Stimulated activated memory B cell treated with anti-CD40 and anti-IgM and Interleukin-4, amounts not matched to agents 10 μg/mL and 1 μg/mL and 100 μg/mL, for 72 hours (primary cell): Measurements from ENCODE around the gene CEP83.

Source experiments
- ATAC-seq: fragments of 150-1000 bp; cut with Tn5 transposase; 2 replicates; pipeline ENCODE4 v1.10.0; 2021
- H3K27ac Mint-ChIP-seq: one replicate; pipeline ENCODE4 v1.8.0; 2022; ENCODE audit warnings: mild to moderate bottlenecking, mixed read lengths
- H3K27me3 Mint-ChIP-seq: one replicate; pipeline ENCODE4 v1.8.0; 2022; ENCODE audit warnings: mixed read lengths
- H3K36me3 Mint-ChIP-seq: one replicate; pipeline ENCODE4 v1.8.0; 2022; ENCODE audit warnings: mixed read lengths
- H3K4me1 Mint-ChIP-seq: one replicate; pipeline ENCODE4 v1.8.0; 2022; ENCODE audit warnings: mixed read lengths
- H3K4me3 Mint-ChIP-seq: one replicate; pipeline ENCODE4 v1.8.0; 2022; ENCODE audit warnings: mild to moderate bottlenecking, moderate library complexity, mixed read lengths
- H3K9me3 Mint-ChIP-seq: one replicate; pipeline ENCODE4 v1.8.0; 2022; ENCODE audit warnings: mixed read lengths

The CEP83 gene

GRCh38 chr12:94459728-94460615 lies at the start of gene CEP83:
CEP83 (minus strand) TSS chr12:94459867; CDS start chr12:94412490, 47,377 bp downstream.
- peak within 1 kb of the TSS; percentile 91 for H3K4me3 Mint-ChIP-seq
- ATAC-seq, result peak; percentile 100

GRCh38 chr12:94509317-94509716 lies 49.6 kb upstream of the CEP83 start:
- Mint-ChIP-seq H3K9me3 (no peaks in the 10 kb centered on the region), H3K27ac (no peak overlapping the region), H3K4me3 (no peak overlapping the region), H3K4me1 (no peaks in the 10 kb centered on the region), H3K36me3 (no peaks in the 10 kb centered on the region), H3K27me3 (no peaks in the 10 kb centered on the region)
- ATAC-seq, result no peak

More at GRCh38 chr12:94459728-94460615, at the start of gene CEP83:
- Mint-ChIP-seq H3K27me3 (no peaks in the 10 kb centered on the region), H3K36me3 (peaks cover 13% of the 10 kb centered on the region), H3K4me1 (peaks cover 33% of the 10 kb centered on the region), H3K27ac (peak within 1 kb of the TSS; percentile 92), H3K9me3 (peaks cover 3% of the 10 kb centered on the region)

GRCh38 chr12:94507455-94507854 lies 47.8 kb upstream of the CEP83 start:
- Mint-ChIP-seq H3K36me3 (peaks cover 8% of the 10 kb centered on the region), H3K27ac (no peak overlapping the region), H3K4me1 (no peaks in the 10 kb centered on the region), H3K4me3 (no peak overlapping the region), H3K9me3 (peaks cover 4% of the 10 kb centered on the region), H3K27me3 (no peaks in the 10 kb centered on the region)
- ATAC-seq, result no peak

- Mint-ChIP-seq H3K4me3 (no peak overlapping the region), H3K27ac (no peak overlapping the region), H3K4me1 (no peaks in the 10 kb centered on the region), H3K27me3 (no peaks in the 10 kb centered on the region), H3K9me3 (peaks cover 4% of the 10 kb centered on the region), H3K36me3 (peaks cover 10% of the 10 kb centered on the region)
- no peak for ATAC-seq
Observed at GRCh38 chr12:94504386-94504785, 44.7 kb upstream of the CEP83 start.

GRCh38 chr12:94503619-94504018 lies 44.0 kb upstream of the CEP83 start:
- no peaks in the 10 kb centered on the region for H3K27me3 Mint-ChIP-seq

GRCh38 chr12:94500831-94501567 lies 41.3 kb upstream of the CEP83 start:
- no peak for ATAC-seq
- H3K4me1 Mint-ChIP-seq, result no peaks in the 10 kb centered on the region
- H3K27me3 Mint-ChIP-seq, result no peaks in the 10 kb centered on the region
- peaks cover 8% of the 10 kb centered on the region for H3K9me3 Mint-ChIP-seq
- no peak overlapping the region for H3K4me3 Mint-ChIP-seq
- peaks cover 15% of the 10 kb centered on the region for H3K36me3 Mint-ChIP-seq
- H3K27ac Mint-ChIP-seq, result no peak overlapping the region

More at GRCh38 chr12:94503619-94504018, 44.0 kb upstream of the CEP83 start:
- H3K9me3 Mint-ChIP-seq, result peaks cover 6% of the 10 kb centered on the region
- no peak overlapping the region for H3K4me3 Mint-ChIP-seq
- peaks cover 10% of the 10 kb centered on the region for H3K36me3 Mint-ChIP-seq
- ATAC-seq, result no peak
- H3K27ac Mint-ChIP-seq, result no peak overlapping the region
- H3K4me1 Mint-ChIP-seq, result no peaks in the 10 kb centered on the region

GRCh38 chr12:94498698-94499097 lies 39.0 kb upstream of the CEP83 start:
- H3K9me3 Mint-ChIP-seq, result peaks cover 8% of the 10 kb centered on the region
- H3K36me3 Mint-ChIP-seq, result peaks cover 15% of the 10 kb centered on the region
- H3K27me3 Mint-ChIP-seq, result no peaks in the 10 kb centered on the region
- H3K4me3 Mint-ChIP-seq, result no peak overlapping the region
- no peak overlapping the region for H3K27ac Mint-ChIP-seq
- H3K4me1 Mint-ChIP-seq, result no peaks in the 10 kb centered on the region
- no peak for ATAC-seq

- Mint-ChIP-seq H3K36me3 (peaks cover 13% of the 10 kb centered on the region), H3K27ac (no peak overlapping the region), H3K27me3 (no peaks in the 10 kb centered on the region), H3K4me3 (no peak overlapping the region), H3K4me1 (no peaks in the 10 kb centered on the region), H3K9me3 (peaks cover 8% of the 10 kb centered on the region)
- ATAC-seq, result no peak
Observed at GRCh38 chr12:94498073-94498472, 38.4 kb upstream of the CEP83 start.

- H3K27ac Mint-ChIP-seq, result no peak overlapping the region
- ATAC-seq, result no peak
- H3K9me3 Mint-ChIP-seq, result peaks cover 4% of the 10 kb centered on the region
- H3K4me3 Mint-ChIP-seq, result no peak overlapping the region
- no peaks in the 10 kb centered on the region for H3K4me1 Mint-ChIP-seq
- no peaks in the 10 kb centered on the region for H3K27me3 Mint-ChIP-seq
- H3K36me3 Mint-ChIP-seq, result peaks cover 5% of the 10 kb centered on the region
Observed at GRCh38 chr12:94495445-94496115, 35.9 kb upstream of the CEP83 start.

- ATAC-seq, result no peak
- Mint-ChIP-seq H3K27me3 (no peaks in the 10 kb centered on the region), H3K36me3 (no peaks in the 10 kb centered on the region), H3K27ac (peak overlapping the region; percentile 4), H3K4me1 (peaks cover 19% of the 10 kb centered on the region), H3K4me3 (no peak overlapping the region), H3K9me3 (no peaks in the 10 kb centered on the region)
Observed at GRCh38 chr12:94491489-94491888, 31.8 kb upstream of the CEP83 start.

- Mint-ChIP-seq H3K4me3 (peak overlapping the region; percentile 29), H3K27me3 (no peaks in the 10 kb centered on the region), H3K4me1 (peaks cover 19% of the 10 kb centered on the region), H3K9me3 (no peaks in the 10 kb centered on the region), H3K36me3 (no peaks in the 10 kb centered on the region), H3K27ac (peak overlapping the region; percentile 93)
- peak; percentile 92 for ATAC-seq
Observed at GRCh38 chr12:94488463-94488862, 28.8 kb upstream of the CEP83 start.

GRCh38 chr12:94481734-94482133 lies 22.1 kb upstream of the CEP83 start:
- H3K9me3 Mint-ChIP-seq, result no peaks in the 10 kb centered on the region
- H3K27ac Mint-ChIP-seq, result no peak overlapping the region
- no peaks in the 10 kb centered on the region for H3K36me3 Mint-ChIP-seq
- ATAC-seq, result no peak
- H3K4me1 Mint-ChIP-seq, result no peaks in the 10 kb centered on the region
- H3K27me3 Mint-ChIP-seq, result no peaks in the 10 kb centered on the region
- H3K4me3 Mint-ChIP-seq, result no peak overlapping the region

- peaks cover 12% of the 10 kb centered on the region for H3K4me1 Mint-ChIP-seq
- H3K36me3 Mint-ChIP-seq, result no peaks in the 10 kb centered on the region
- H3K27ac Mint-ChIP-seq, result no peak overlapping the region
- H3K9me3 Mint-ChIP-seq, result no peaks in the 10 kb centered on the region
- H3K4me3 Mint-ChIP-seq, result no peak overlapping the region
- H3K27me3 Mint-ChIP-seq, result no peaks in the 10 kb centered on the region
- no peak for ATAC-seq
Observed at GRCh38 chr12:94469522-94469921, 9.9 kb upstream of the CEP83 start.

- Mint-ChIP-seq H3K4me3 (peak overlapping the region; percentile 91), H3K9me3 (peaks cover 3% of the 10 kb centered on the region), H3K36me3 (peaks cover 13% of the 10 kb centered on the region), H3K27me3 (no peaks in the 10 kb centered on the region), H3K27ac (peak overlapping the region; percentile 92), H3K4me1 (peaks cover 33% of the 10 kb centered on the region)
- ATAC-seq, result no peak
Observed at GRCh38 chr12:94460616-94460959, 921 bp upstream of the CEP83 start.
